Suppressor macrophage treated with lipopolysaccharide for 4 hours (primary cell): Measurements from ENCODE around the gene AOC1.

Source experiments
- DNase-seq: peaks from one replicate; pipeline ENCODE4 v3.0.0-alpha.2; 2020

Gene AOC1

GRCh38 chr7:150858236-150859197 is 6.2 kb downstream of the AOC1 start:
- no peak for DNase-seq

- DNase-seq, result no peak
These were observed 8.1 kb downstream of the AOC1 start for GRCh38 chr7:150860291-150860977.

GRCh38 chr7:150860978-150861295 is 8.6 kb downstream of the AOC1 start:
- DNase-seq, result no peak

- DNase-seq, result no peak
These were observed 10.0 kb downstream of the AOC1 start for GRCh38 chr7:150862356-150862755.

GRCh38 chr7:150863946-150864345 is 11.6 kb downstream of the AOC1 start:
- DNase-seq, result no peak

- DNase-seq, result no peak
These were observed 14.7 kb downstream of the AOC1 start for GRCh38 chr7:150866932-150867564.

- no peak for DNase-seq
These were observed 15.3 kb downstream of the AOC1 start for GRCh38 chr7:150867605-150868004.

- DNase-seq, result no peak
These were observed 17.1 kb downstream of the AOC1 start for GRCh38 chr7:150869467-150869866.

GRCh38 chr7:150871601-150872000 is 19.3 kb downstream of the AOC1 start:
- no peak for DNase-seq

GRCh38 chr7:150874401-150875198 is 22.3 kb downstream of the AOC1 start:
- DNase-seq, result no peak

- no peak for DNase-seq
These were observed 23.5 kb downstream of the AOC1 start for GRCh38 chr7:150875791-150876190.

GRCh38 chr7:150876817-150877526 is 24.7 kb downstream of the AOC1 start:
- DNase-seq, result peak; percentile 76

- no peak for DNase-seq
These were observed 25.2 kb downstream of the AOC1 start for GRCh38 chr7:150877536-150877935.

- no peak for DNase-seq
These were observed 27.0 kb downstream of the AOC1 start for GRCh38 chr7:150879345-150879744.

- DNase-seq, result no peak
These were observed 28.9 kb downstream of the AOC1 start for GRCh38 chr7:150881189-150881588.

GRCh38 chr7:150890853-150891584 is 38.7 kb downstream of the AOC1 start:
- DNase-seq, result no peak

GRCh38 chr7:150891740-150892139 is 39.4 kb downstream of the AOC1 start:
- DNase-seq, result no peak

- DNase-seq, result no peak
These were observed 43.5 kb downstream of the AOC1 start for GRCh38 chr7:150895809-150896208.

- DNase-seq, result no peak
These were observed 44.4 kb downstream of the AOC1 start for GRCh38 chr7:150896562-150897209.

GRCh38 chr7:150897502-150898474 is 45.5 kb downstream of the AOC1 start:
- DNase-seq, result no peak
